Stimulated activated naive B cell treated with anti-CD40 and anti-IgM and Interleukin-4, amounts not matched to agents 10 μg/mL and 1 μg/mL and 100 μg/mL, for 72 hours (primary cell): ENCODE results near the gene RTCB.

Source experiments
- ATAC-seq, 2 donors: fragments of 150-1000 bp; cut with Tn5 transposase; replicated peaks; 2 replicates each; pipeline ENCODE4 v1.10.0; 2021; ENCODE audit warnings: moderate library complexity in 1 of 2
- DNase-seq: peaks from one replicate; pipeline ENCODE4 v3.0.0; 2021
- H3K27ac Mint-ChIP-seq: one replicate; pipeline ENCODE4 v1.8.0; 2022; ENCODE audit warnings: mild to moderate bottlenecking, mixed read lengths
- H3K27me3 Mint-ChIP-seq, 2 donors: one replicate each; pipeline ENCODE4 v1.8.0; 2022; ENCODE audit warnings: mixed read lengths in 2 of 2
- H3K36me3 Mint-ChIP-seq, 2 donors: one replicate each; pipeline ENCODE4 v1.8.0; 2022; ENCODE audit warnings: mixed read lengths in 2 of 2, mild to moderate bottlenecking in 1 of 2
- H3K4me1 Mint-ChIP-seq, 2 donors: one replicate each; pipeline ENCODE4 v1.8.0; 2022; ENCODE audit warnings: mixed read lengths in 2 of 2, mild to moderate bottlenecking in 1 of 2
- H3K4me3 Mint-ChIP-seq, 2 donors: one replicate each; pipeline ENCODE4 v1.8.0; 2022; ENCODE audit warnings: mild to moderate bottlenecking in 2 of 2, mixed read lengths in 2 of 2, moderate library complexity in 1 of 2
- H3K9me3 Mint-ChIP-seq, 2 donors: one replicate each; pipeline ENCODE4 v1.8.0; 2022; ENCODE audit warnings: mixed read lengths in 2 of 2, mild to moderate bottlenecking in 1 of 2

Gene RTCB

GRCh38 chr22:32341122-32341740, 70.8 kb downstream of the RTCB start:
- Mint-ChIP-seq H3K4me3 (no peak overlapping the region), H3K4me1 (no peaks in the 10 kb centered on the region), H3K27me3 (peaks cover 29 to 36% of the 10 kb centered on the region in 2 donors), H3K9me3 (peaks cover 0 to under 1% of the 10 kb centered on the region in 2 donors), H3K36me3 (no peaks in the 10 kb centered on the region), H3K27ac (no peak overlapping the region)
- DNase-seq = no peak
- ATAC-seq = no peak

DNA sequence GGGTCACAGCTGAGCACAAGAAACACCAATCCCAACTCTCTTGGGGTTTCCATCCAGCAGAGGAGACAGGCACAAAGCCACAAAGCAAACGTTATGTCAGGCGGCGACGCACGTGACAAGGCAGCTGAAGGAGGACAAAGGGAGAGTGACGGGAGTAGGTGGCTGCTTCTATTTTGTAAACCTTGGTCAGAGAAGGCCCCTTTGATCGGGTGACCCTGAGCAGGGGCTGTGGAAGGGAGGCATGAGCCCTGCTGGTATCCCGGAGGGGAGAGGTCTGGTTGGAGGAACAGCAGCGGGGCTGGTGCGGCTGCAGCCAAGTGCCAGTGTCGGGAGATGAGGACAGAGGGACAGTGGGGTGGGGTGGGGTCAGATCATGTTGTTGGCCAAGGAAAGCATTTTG, 71.6 kb downstream of the RTCB start:
- no peak for ATAC-seq
- Mint-ChIP-seq H3K4me1 (no peaks in the 10 kb centered on the region), H3K36me3 (no peaks in the 10 kb centered on the region), H3K27ac (no peak overlapping the region), H3K27me3 (peaks cover 29 to 32% of the 10 kb centered on the region in 2 donors), H3K4me3 (no peak overlapping the region), H3K9me3 (no peaks in the 10 kb centered on the region)
- DNase-seq = no peak

DNA sequence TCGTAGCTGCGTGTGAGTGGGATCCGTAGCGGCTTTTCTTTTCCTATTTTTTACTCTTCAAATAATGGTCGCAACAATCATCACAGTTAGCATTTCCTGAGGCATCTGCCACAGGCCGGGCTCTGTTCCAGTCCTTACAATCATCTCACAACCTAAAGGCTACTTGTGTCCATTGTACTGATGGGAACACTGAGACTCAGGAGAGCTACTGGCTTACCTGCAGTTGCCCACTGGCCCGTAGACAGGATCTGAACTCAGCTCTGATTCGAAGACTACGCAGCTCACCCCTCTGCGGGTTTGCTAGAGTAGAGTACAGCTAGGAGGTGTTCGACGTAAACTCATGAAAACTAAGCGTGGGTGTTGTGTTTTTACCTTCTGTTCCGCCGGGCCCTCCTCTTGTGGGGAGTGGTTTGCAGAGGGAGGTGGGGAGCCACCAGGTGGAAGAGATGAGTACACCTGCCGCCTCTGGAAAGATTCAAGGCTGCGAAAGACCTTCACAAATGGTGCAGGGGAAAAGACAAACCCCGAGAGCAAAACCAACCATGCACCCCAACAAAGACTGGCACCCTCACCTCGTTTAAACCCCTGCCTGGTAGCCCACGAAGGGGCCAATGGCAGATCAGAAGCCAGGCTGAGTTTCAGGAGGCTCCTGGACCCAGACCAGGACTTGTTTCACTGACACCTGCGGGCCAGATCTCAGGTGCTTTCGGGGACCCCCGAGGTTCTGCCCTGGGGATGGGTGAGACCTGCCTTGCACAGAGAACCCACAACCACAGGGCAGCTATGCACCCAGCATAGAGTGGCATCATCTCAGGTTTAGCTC, 72.6 kb downstream of the RTCB start:
- H3K36me3 Mint-ChIP-seq = no peaks in the 10 kb centered on the region
- H3K27ac Mint-ChIP-seq = no peak overlapping the region
- no peak for ATAC-seq
- no peaks in the 10 kb centered on the region for H3K4me1 Mint-ChIP-seq
- no peak overlapping the region for H3K4me3 Mint-ChIP-seq
- DNase-seq = no peak
- H3K27me3 Mint-ChIP-seq = peaks cover 33 to 37% of the 10 kb centered on the region in 2 donors
- H3K9me3 Mint-ChIP-seq = no peaks in the 10 kb centered on the region

DNA sequence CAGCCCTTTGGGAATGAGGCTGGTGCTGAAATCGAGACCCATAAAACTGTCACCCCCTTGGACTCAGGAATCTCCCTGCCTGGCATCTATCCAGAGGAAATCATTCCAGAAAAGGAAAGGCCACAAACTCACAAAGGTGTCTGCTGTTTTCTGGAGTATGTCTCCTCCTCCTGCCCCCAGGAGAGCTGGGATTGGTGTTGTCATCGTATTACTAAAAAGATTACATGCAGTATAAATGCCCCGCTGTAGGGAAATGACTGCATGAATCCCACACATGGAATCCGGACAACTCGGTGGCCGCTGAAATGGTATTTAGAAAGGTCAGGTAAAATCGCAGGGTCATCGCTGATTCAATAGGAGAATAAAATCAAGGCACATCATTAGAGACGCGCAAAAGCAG, 73.3 kb downstream of the RTCB start:
- Mint-ChIP-seq H3K9me3 (no peaks in the 10 kb centered on the region), H3K36me3 (no peaks in the 10 kb centered on the region), H3K4me3 (no peak overlapping the region), H3K27me3 (peaks cover 34 to 39% of the 10 kb centered on the region in 2 donors), H3K27ac (no peak overlapping the region), H3K4me1 (no peaks in the 10 kb centered on the region)
- no peak for ATAC-seq
- no peak for DNase-seq
